SK-N-MC (cell line): ENCODE results near the gene L3MBTL4.

Source experiments
- EZH2 ChIP-seq: fragments of 200-600 bp; sonication (generic); IDR thresholded peaks from one replicate; pipeline ENCODE4 v1.6.1; 2017; ENCODE audit warnings: antibody characterized with exemption
- FOXP2 ChIP-seq: optimal IDR thresholded peaks from 2 replicates; pipeline ENCODE3; 2011; ENCODE audit warnings: mild to moderate bottlenecking, moderate library complexity; ENCODE audit not compliant: insufficient read depth; ENCODE audit errors: extremely low read length, control extremely low read depth
- POLR2AphosphoS5 ChIP-seq: IDR thresholded peaks from 2 replicates; pipeline ENCODE4 v1.6.1; 2012; ENCODE audit warnings: mild to moderate bottlenecking, low read depth, low read length, borderline replicate concordance

- no peak for TF ChIP-seq EZH2
- no peak for TF ChIP-seq POLR2AphosphoS5
- no peak for TF ChIP-seq FOXP2
Measured at GRCh38 chr18:6255886-6256285, 158.8 kb downstream of the L3MBTL4 start.
